ENCODE results near the gene HOXC10.

HOXC10 gene

GRCh38 chr12:54017027-54017788 is 32.3 kb downstream of the HOXC10 start:
- DNase-seq = peak in 1 of 2 experiments; percentile 18

- peak; percentile 78 to 80 for DNase-seq
Observed at GRCh38 chr12:54017878-54018467, 33.0 kb downstream of the HOXC10 start.

- peak in 1 of 2 experiments; percentile 20 for DNase-seq
Observed at GRCh38 chr12:54018468-54018984, 33.6 kb downstream of the HOXC10 start.

GRCh38 chr12:54019091-54019811 is 34.3 kb downstream of the HOXC10 start:
- no peak for DNase-seq

- no peak for DNase-seq
Observed at GRCh38 chr12:54019924-54020590, 35.1 kb downstream of the HOXC10 start.

GRCh38 chr12:54020591-54021405 is 35.9 kb downstream of the HOXC10 start:
- no peak for DNase-seq

- DNase-seq = no peak
Observed at GRCh38 chr12:54021432-54022013, 36.6 kb downstream of the HOXC10 start.

- DNase-seq = no peak
Observed at GRCh38 chr12:54022960-54023884, 38.3 kb downstream of the HOXC10 start.

GRCh38 chr12:54024127-54024526 is 39.2 kb downstream of the HOXC10 start:
- DNase-seq = no peak

GRCh38 chr12:54024581-54025305 is 39.8 kb downstream of the HOXC10 start:
- DNase-seq = no peak

- DNase-seq = no peak
Observed at GRCh38 chr12:54025499-54026405, 40.8 kb downstream of the HOXC10 start.

- no peak for DNase-seq
Observed at GRCh38 chr12:54026640-54027441, 41.9 kb downstream of the HOXC10 start.

- no peak for DNase-seq
Observed at GRCh38 chr12:54027442-54027786, 42.5 kb downstream of the HOXC10 start.

- DNase-seq = peak in 1 of 2 experiments; percentile 30
Observed at GRCh38 chr12:54028314-54029201, 43.6 kb downstream of the HOXC10 start, which contains the start of gene HOXC6. TSS of gene HOXC6 (plus strand) at chr12:54028440. CDS start at chr12:54028522, 82 bp downstream.

- peak in 1 of 2 experiments; percentile 24 for DNase-seq
Observed at GRCh38 chr12:54029529-54030441, 44.8 kb downstream of the HOXC10 start.

- no peak for DNase-seq
Observed at GRCh38 chr12:54030442-54030801, 45.5 kb downstream of the HOXC10 start.

Data from activated T-cell treated with anti-CD3 and anti-CD28 coated beads, Interleukin-2, amount 50 U/mL, for 48 hours (primary cell).